ENCODE results near the gene SPATA33.

The SPATA33 gene

GRCh38 chr16:89646270-89646669 lies 11.4 kb upstream of the SPATA33 start:
- ChIA-PET POLR2A (no interaction called here), CTCF (no interaction called here)
- no peak for TF ChIP-seq CTCF (IDR thresholded peaks at IDR 0.05; ENCODE audit: control extremely low read depth, extremely low read depth, low read depth, missing control alignments)
- DNase-seq (ENCODE audit: extremely low spot score), result no peak

- DNase-seq (ENCODE audit: extremely low spot score), result no peak
- POLR2A ChIA-PET, result no interaction called here
- CTCF ChIA-PET, result no interaction called here
- TF ChIP-seq CTCF (IDR thresholded peaks at IDR 0.05; ENCODE audit: control extremely low read depth, extremely low read depth, low read depth, missing control alignments), result no peak
Observed at GRCh38 chr16:89646906-89647305, 10.7 kb upstream of the SPATA33 start.

GRCh38 chr16:89651584-89651983 lies 6.1 kb upstream of the SPATA33 start:
- DNase-seq (ENCODE audit: extremely low spot score), result no peak
- POLR2A ChIA-PET, result no interaction called here
- CTCF ChIA-PET, result no interaction called here
- TF ChIP-seq CTCF (IDR thresholded peaks at IDR 0.05; ENCODE audit: control extremely low read depth, extremely low read depth, low read depth, missing control alignments), result no peak

GRCh38 chr16:89653656-89654295 lies 3.9 kb upstream of the SPATA33 start:
- ChIA-PET CTCF (interaction anchor here (0.9 to 3.6 kb wide), 2 partner anchors 10 to 12 kb away, joined by 3 to 8 read pairs; no protein-coding TSS in a partner anchor), POLR2A (interaction anchor here (0.6 kb wide), 1 partner anchor 207 kb away, joined by 3 read pairs; no protein-coding TSS in a partner anchor)
- DNase-seq (ENCODE audit: extremely low spot score), result no peak
- TF ChIP-seq CTCF (IDR thresholded peaks at IDR 0.05; ENCODE audit: control extremely low read depth, extremely low read depth, low read depth, missing control alignments), result no peak

GRCh38 chr16:89655062-89655643 lies 2.5 kb upstream of the SPATA33 start:
- TF ChIP-seq CTCF (IDR thresholded peaks at IDR 0.05; ENCODE audit: control extremely low read depth, extremely low read depth, low read depth, missing control alignments), result no peak
- CTCF ChIA-PET, result interaction anchor here (3.6 kb wide), 1 partner anchor 14 kb away, joined by 8 read pairs; no protein-coding TSS in a partner anchor

GRCh38 chr16:89656435-89657121 lies 1.1 kb upstream of the SPATA33 start:
- ChIA-PET CTCF (interaction anchor here (1.7 kb wide), 1 partner anchor 15 kb away, joined by 6 read pairs; no protein-coding TSS in a partner anchor), POLR2A (no interaction called here)
- no peak for DNase-seq (ENCODE audit: extremely low spot score)

More at GRCh38 chr16:89655062-89655643, 2.5 kb upstream of the SPATA33 start:
- POLR2A ChIA-PET, result no interaction called here
- DNase-seq (ENCODE audit: extremely low spot score), result no peak

More at GRCh38 chr16:89656435-89657121, 1.1 kb upstream of the SPATA33 start:
- no peak for TF ChIP-seq CTCF (IDR thresholded peaks at IDR 0.05; ENCODE audit: control extremely low read depth, extremely low read depth, low read depth, missing control alignments)

All from GM10248 (cell line).